ENCODE results near the gene REST.
A peak's percentile ranks its signal among the peaks of the same experiment; 100 is the strongest.
"Not testable (repeated sequence)": the region's sequence is repeated elsewhere in the genome, so short reads cannot be mapped to it uniquely, and the experiment has no call there.

The REST gene

GRCh38 chr4:56909086-56909894 lies 1.6 kb downstream of the REST start:
- no peak for DNase-seq

- no peak for DNase-seq
Observed at GRCh38 chr4:56910172-56910967, 2.7 kb downstream of the REST start.

- DNase-seq = no peak
Observed at GRCh38 chr4:56914336-56914735, 6.6 kb downstream of the REST start.

GRCh38 chr4:56914977-56915376 lies 7.3 kb downstream of the REST start:
- DNase-seq = not testable (repeated sequence)

- DNase-seq = no peak
Observed at GRCh38 chr4:56927196-56927595, 19.5 kb downstream of the REST start.

- DNase-seq = no peak
Observed at GRCh38 chr4:56930638-56931037, 22.9 kb downstream of the REST start.

GRCh38 chr4:56931924-56932323 lies 24.2 kb downstream of the REST start:
- no peak for DNase-seq

- DNase-seq = no peak
Observed at GRCh38 chr4:56937262-56937661, 29.6 kb downstream of the REST start.

GRCh38 chr4:56939826-56940225 lies 32.1 kb downstream of the REST start:
- not testable (repeated sequence) for DNase-seq

- DNase-seq = no peak
Observed at GRCh38 chr4:56940403-56940802, 32.7 kb downstream of the REST start.

GRCh38 chr4:56940971-56941370 lies 33.3 kb downstream of the REST start:
- no peak for DNase-seq

GRCh38 chr4:56941403-56941802 lies 33.7 kb downstream of the REST start:
- DNase-seq = no peak

GRCh38 chr4:56953680-56954520 lies 46.2 kb downstream of the REST start:
- no peak for DNase-seq

GRCh38 chr4:56958111-56958517 lies 50.4 kb downstream of the REST start:
- DNase-seq = no peak

- DNase-seq = no peak
Observed at GRCh38 chr4:56959100-56959499, 51.4 kb downstream of the REST start.

- DNase-seq = no peak
Observed at GRCh38 chr4:56961107-56961500, 53.4 kb downstream of the REST start.

- no peak for DNase-seq
Observed at GRCh38 chr4:56971383-56971782, 63.7 kb downstream of the REST start.

- no peak for DNase-seq
Observed at GRCh38 chr4:56972389-56972788, 64.7 kb downstream of the REST start.

- DNase-seq = no peak
Observed at GRCh38 chr4:56972809-56973208, 65.1 kb downstream of the REST start.

GRCh38 chr4:56973336-56973735 lies 65.6 kb downstream of the REST start:
- no peak for DNase-seq

GRCh38 chr4:56976283-56976836 lies 68.7 kb downstream of the REST start:
- DNase-seq = no peak

- DNase-seq = peak; percentile 47
Observed at GRCh38 chr4:56976837-56977320, 69.2 kb downstream of the REST start.
